Measurements from ENCODE around the gene MAB21L2. TPM values are rescaled to one million over a fixed set of nuclear protein-coding genes. Genes with fewer than 3 reads are reported as not detected.

MAB21L2 gene
- total and polyA plus RNA-seq, 2 of the 8 experiments (the other 6 are each of a cell fraction or from before 2014, with no cell fraction given) = 0.03 TPM; not detected in 1

DNA sequence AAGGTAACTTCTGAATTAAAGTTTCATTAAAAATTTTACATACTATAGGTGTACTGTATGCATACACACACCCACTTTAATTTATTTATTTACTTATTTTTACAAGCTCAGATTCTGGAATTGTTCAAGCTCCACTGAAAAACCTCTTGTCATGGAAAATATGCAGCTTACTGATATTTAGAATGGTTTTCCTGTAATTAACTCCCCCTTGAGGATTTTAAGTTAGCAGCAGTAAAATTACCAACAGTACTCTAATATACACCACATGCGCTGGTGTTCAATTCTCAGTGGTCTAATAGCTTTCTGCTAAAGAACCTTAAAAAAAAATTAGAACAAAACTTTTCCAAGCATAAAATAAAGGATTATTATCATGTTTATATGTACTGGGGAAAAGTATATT lies 12.0 kb downstream of the MAB21L2 start:
- Histone ChIP-seq H3K27ac (ENCODE audit: low read depth, low read length) (no peak overlapping the region), H3K4me3 (ENCODE audit: extremely low read depth in 1 of 4, insufficient read depth in 2 of 4, low read depth in 3 of 4, low read length in 4 of 4) (no peak overlapping the region), H3K4me2 (ENCODE audit: insufficient read depth in 1 of 2, low read depth in 2 of 2, low read length in 2 of 2) (no peak overlapping the region), H3K27me3 (replicated peaks in 1 of 4; ENCODE audit: control insufficient read depth in 3 of 4, extremely low read depth in 1 of 4, insufficient read depth in 3 of 4, low read length in 3 of 4) (no peaks in the 10 kb centered on the region), H3K79me2 (ENCODE audit: control insufficient read depth in 1 of 2, insufficient read depth in 2 of 2, low read length in 2 of 2) (no peaks in the 10 kb centered on the region), H3K4ac (replicated peaks; ENCODE audit: insufficient read length, low read depth, low read length) (no peak overlapping the region), H3K79me1 (ENCODE audit: low read depth, low read length) (no peaks in the 10 kb centered on the region), H3K36me3 (ENCODE audit: control insufficient read depth in 2 of 4, insufficient read depth in 4 of 4, low read length in 3 of 4) (peaks cover 0 to 7% (median 0%) of the 10 kb centered on the region in 4 experiments; a peak in 3 of 8 replicates), H2BK12ac (ENCODE audit: low read depth, low read length) (no peak overlapping the region), H2BK5ac (ENCODE audit: low read depth, low read length) (no peak overlapping the region), H2BK20ac (ENCODE audit: low read length) (no peak overlapping the region), H3K56ac (replicated peaks; ENCODE audit: insufficient read length, low read depth, low read length) (no peak overlapping the region), H4K8ac (ENCODE audit: extremely low read depth, insufficient read depth, low read length) (no peak overlapping the region), H3K14ac (ENCODE audit: insufficient read length) (no peak overlapping the region), H4K5ac (ENCODE audit: insufficient read length, low read depth, low read length) (no peak overlapping the region), H4K20me1 (replicated peaks in 1 of 2; ENCODE audit: control insufficient read depth in 1 of 2, insufficient read depth in 2 of 2, low read length in 2 of 2) (no peaks in the 10 kb centered on the region), H4K91ac (replicated peaks; ENCODE audit: insufficient read length, low read length) (no peak overlapping the region), H2BK15ac (ENCODE audit: low read length) (no peak overlapping the region), H3K4me1 (replicated peaks in 1 of 4; ENCODE audit: control insufficient read depth in 3 of 4, insufficient read depth in 4 of 4, low read length in 3 of 4) (peaks cover 0 to 13% (median 5%) of the 10 kb centered on the region in 4 experiments; a peak in 4 of 7 replicates), H2AK5ac (ENCODE audit: low read depth, low read length) (no peak overlapping the region), H3K18ac (ENCODE audit: extremely low read depth, low read length) (no peak overlapping the region), H3K9ac (replicated peaks in 1 of 4; ENCODE audit: extremely low read depth in 1 of 4, low read depth in 3 of 4, low read length in 3 of 4) (no peak overlapping the region), H3K23me2 (ENCODE audit: low read depth, low read length) (no peaks in the 10 kb centered on the region), H2AFZ (ENCODE audit: low read length) (no peak overlapping the region), H3K23ac (ENCODE audit: insufficient read length) (no peak overlapping the region), H3K9me3 (ENCODE audit: insufficient read depth in 2 of 2, low read depth in 1 of 2, low read length in 1 of 2) (no peaks in the 10 kb centered on the region), H2BK120ac (replicated peaks; ENCODE audit: low read depth, low read length) (no peak overlapping the region)
- ChIA-PET POLR2A (ENCODE audit: partially characterized antibody) (interaction anchor here (1.0 kb wide), 1 partner anchor 12 kb away, joined by 3 read pairs; the partner anchor contains the start of gene MAB21L2), CTCF (ENCODE audit: partially characterized antibody) (interaction anchor here (0.9 kb wide), 1 partner anchor 296 kb away, joined by 3 read pairs; no protein-coding TSS in a partner anchor)
- FAIRE-seq (no peak), DNase-seq (ENCODE audit: low read depth in 1 of 2, low spot score in 2 of 2) (no peak)
- WGBS, 2 experiments (ENCODE audit: extremely low coverage in 1 of 2, insufficient coverage in 1 of 2, insufficient read length in 1 of 2, insufficient replicate concordance in 2 of 2, low coverage in 1 of 2, low lambda C conversion rate in 2 of 2, missing lambda C conversion rate in 1 of 2) = 100% methylated on average over 1 of the region's 1 CpG; no CpG with 5 or more reads in 1 of the 2 experiments
- TF ChIP-seq HDAC2 (IDR thresholded peaks at IDR 0.05; ENCODE audit: borderline replicate concordance in 1 of 2, low read depth in 2 of 2, low read length in 2 of 2) = no peak
- no peak for TF ChIP-seq KDM5A (IDR thresholded peaks at IDR 0.05; ENCODE audit: low read length)
